ENCODE measurements around the gene THADA. TPM values are rescaled to one million over a fixed set of nuclear protein-coding genes. Genes with fewer than 3 reads are reported as not detected.

THADA gene
- total and polyA plus RNA-seq, 2 donors (not counting 3 experiments of a cell fraction or from before 2014, with no cell fraction given), result 22.6 to 25.3 TPM

- Histone ChIP-seq H3K9ac (replicated peaks; ENCODE audit: extremely low read depth, insufficient read depth, low read length) (peak overlapping the region; percentile 90), H3K9me3 (replicated peaks; ENCODE audit: control insufficient read depth, insufficient read depth, low read length) (no peaks in the 10 kb centered on the region), H2AFZ (ENCODE audit: low read depth, low read length) (no peak overlapping the region), H3K9me1 (replicated peaks; ENCODE audit: control insufficient read depth, extremely low read depth, insufficient read depth, low read length) (no peaks in the 10 kb centered on the region), H3K27ac (ENCODE audit: insufficient read depth, low read depth, low read length) (peak overlapping the region; percentile 88), H3K27me3 (ENCODE audit: control insufficient read depth in 2 of 2, insufficient read depth in 2 of 2, low read length in 2 of 2) (no peaks in the 10 kb centered on the region), H3K36me3 (ENCODE audit: control insufficient read depth in 2 of 2, extremely low read depth in 1 of 2, insufficient read depth in 2 of 2, low read length in 2 of 2) (peaks cover 0 to 6% of the 10 kb centered on the region in 2 experiments), H3K4me3 (replicated peaks in 1 of 3; ENCODE audit: insufficient read depth in 1 of 3, low read depth in 1 of 3, low read length in 3 of 3) (peak overlapping the region; percentile 71 to 93 (median 90)), H3K4me1 (ENCODE audit: control insufficient read depth, extremely low read depth, insufficient read depth, low read length) (peaks cover 44% of the 10 kb centered on the region), H3K79me2 (ENCODE audit: control insufficient read depth, insufficient read depth, low read length) (peaks cover 49% of the 10 kb centered on the region), H3K4me2 (ENCODE audit: insufficient read depth, low read length) (peak overlapping the region; percentile 54), H4K20me1 (replicated peaks; ENCODE audit: control insufficient read depth, extremely low read depth, insufficient read depth, low read length) (no peaks in the 10 kb centered on the region)
- CTCF ChIA-PET, result interaction anchor here (0.6 to 12.8 kb wide), 18 partner anchors 50 to 397 kb away, joined by 3 to 240 read pairs (median 9); no protein-coding TSS in a partner anchor
- DNase-seq (ENCODE audit: low read depth, low spot score) (peak; percentile 64), FAIRE-seq (no peak)
- no peak for TF ChIP-seq EZH2 (IDR thresholded peaks at IDR 0.05; ENCODE audit: borderline replicate concordance, low read depth, low read length, severe bottlenecking)
- TF ChIP-seq POLR2A (IDR thresholded peaks at IDR 0.05; ENCODE audit: low read depth, low read length), result no peak
- TF ChIP-seq MAX (IDR thresholded peaks at IDR 0.05; ENCODE audit: insufficient read depth, insufficient read length), result peak; percentile 68
- no peak for TF ChIP-seq MYC (IDR thresholded peaks at IDR 0.05; ENCODE audit: low read depth, low read length)
- TF ChIP-seq FOS (IDR thresholded peaks at IDR 0.05; ENCODE audit: borderline replicate concordance, insufficient read depth, low read length), result no peak
- TF ChIP-seq POLR2AphosphoS5 (IDR thresholded peaks at IDR 0.05; ENCODE audit: insufficient read depth, low read depth, low read length), result peak; percentile 34
- intact Hi-C loops (cut with micrococcal nuclease), result loop anchor here (5.0 kb wide), 1 partner anchor 413 kb away; no protein-coding TSS in a partner anchor
- dilution Hi-C loops (cut with MboI; ENCODE audit: extremely low pct_ligation_motif_present, low sequenced_read_pairs), result loop anchor here (10.0 kb wide), 1 partner anchor 50 kb away; no protein-coding TSS in a partner anchor
- POLR2A ChIA-PET, result interaction anchor here (0.6 to 0.9 kb wide), 2 partner anchors 51 to 261 kb away, joined by 3 to 6 read pairs; no protein-coding TSS in a partner anchor
- BruUV-seq (replicated peaks), result no TSS peak
These were observed 370.6 kb downstream of the THADA start for GRCh38 chr2:43225093-43225787.

All from endothelial cell of umbilical vein (primary cell).